ENCODE measurements around the gene R3HDM2. TPM values are rescaled to one million over a fixed set of nuclear protein-coding genes. Genes with fewer than 3 reads are reported as not detected.

Gene R3HDM2
- total RNA-seq, 1 experiment from 2014 or later, result 64.0 TPM

- no peaks in the 10 kb centered on the region for H3K36me3 ChIP-seq (ENCODE audit: insufficient read depth, low read length, poor library complexity, severe bottlenecking)
- no peaks in the 10 kb centered on the region for H3K9me3 ChIP-seq (ENCODE audit: low read depth, low read length, poor library complexity, severe bottlenecking)
- ChIA-PET POLR2A (ENCODE audit: low non-redundant PET) (interaction anchor here (1.0 kb wide), 1 partner anchor 165 kb away, joined by 3 read pairs; no protein-coding TSS in a partner anchor), CTCF (no interaction called here)
- peaks cover 10% of the 10 kb centered on the region for H3K4me1 ChIP-seq (ENCODE audit: insufficient read depth, low read length, poor library complexity, severe bottlenecking)
- H3K4me3 ChIP-seq (ENCODE audit: low read depth, low read length, poor library complexity, severe bottlenecking), result no peak overlapping the region
- H3K27ac ChIP-seq (ENCODE audit: low read depth, low read length, poor library complexity, severe bottlenecking), result no peak overlapping the region
- BruUV-seq (replicated peaks), result no TSS peak
- TF ChIP-seq CTCF (conservative IDR thresholded peaks at IDR 0.05; ENCODE audit: low read depth, low read length), result no peak
- TF ChIP-seq EZH2 (IDR thresholded peaks at IDR 0.05; ENCODE audit: borderline replicate concordance, low read depth, low read length, poor library complexity, severe bottlenecking), result no peak
- intact Hi-C loops (cut with micrococcal nuclease; ENCODE audit: unreplicated experiment), result no loop called here
- no peaks in the 10 kb centered on the region for H3K27me3 ChIP-seq (replicated peaks; ENCODE audit: insufficient read depth, low read depth, low read length, poor library complexity)
- no peak for DNase-seq (ENCODE audit: low spot score)
Measured at GRCh38 chr12:57465747-57466505, 35.1 kb upstream of the R3HDM2 start.

GRCh38 chr12:57465030-57465746 is 34.3 kb upstream of the R3HDM2 start:
- TF ChIP-seq CTCF (conservative IDR thresholded peaks at IDR 0.05; ENCODE audit: low read depth, low read length), result no peak
- no peak for TF ChIP-seq EZH2 (IDR thresholded peaks at IDR 0.05; ENCODE audit: borderline replicate concordance, low read depth, low read length, poor library complexity, severe bottlenecking)
- no peak overlapping the region for H3K27ac ChIP-seq (ENCODE audit: low read depth, low read length, poor library complexity, severe bottlenecking)
- H3K9me3 ChIP-seq (ENCODE audit: low read depth, low read length, poor library complexity, severe bottlenecking), result no peaks in the 10 kb centered on the region
- intact Hi-C loops (cut with micrococcal nuclease; ENCODE audit: unreplicated experiment), result no loop called here
- DNase-seq (ENCODE audit: low spot score), result no peak
- H3K4me1 ChIP-seq (ENCODE audit: insufficient read depth, low read length, poor library complexity, severe bottlenecking), result peaks cover 13% of the 10 kb centered on the region
- H3K36me3 ChIP-seq (ENCODE audit: insufficient read depth, low read length, poor library complexity, severe bottlenecking), result no peaks in the 10 kb centered on the region
- H3K4me3 ChIP-seq (ENCODE audit: low read depth, low read length, poor library complexity, severe bottlenecking), result no peak overlapping the region
- no TSS peak for BruUV-seq (replicated peaks)
- POLR2A ChIA-PET (ENCODE audit: low non-redundant PET), result no interaction called here
- CTCF ChIA-PET, result no interaction called here
- no peaks in the 10 kb centered on the region for H3K27me3 ChIP-seq (replicated peaks; ENCODE audit: insufficient read depth, low read depth, low read length, poor library complexity)

GRCh38 chr12:57464569-57464968 is 33.7 kb upstream of the R3HDM2 start:
- Histone ChIP-seq H3K4me3 (ENCODE audit: low read depth, low read length, poor library complexity, severe bottlenecking) (no peak overlapping the region), H3K27ac (ENCODE audit: low read depth, low read length, poor library complexity, severe bottlenecking) (no peak overlapping the region), H3K27me3 (replicated peaks; ENCODE audit: insufficient read depth, low read depth, low read length, poor library complexity) (no peaks in the 10 kb centered on the region), H3K36me3 (ENCODE audit: insufficient read depth, low read length, poor library complexity, severe bottlenecking) (no peaks in the 10 kb centered on the region), H3K4me1 (ENCODE audit: insufficient read depth, low read length, poor library complexity, severe bottlenecking) (peaks cover 13% of the 10 kb centered on the region), H3K9me3 (ENCODE audit: low read depth, low read length, poor library complexity, severe bottlenecking) (no peaks in the 10 kb centered on the region)
- ChIA-PET POLR2A (ENCODE audit: low non-redundant PET) (no interaction called here), CTCF (interaction anchor here (0.5 kb wide), 1 partner anchor 251 kb away, joined by 7 read pairs; no protein-coding TSS in a partner anchor)
- no peak for TF ChIP-seq EZH2 (IDR thresholded peaks at IDR 0.05; ENCODE audit: borderline replicate concordance, low read depth, low read length, poor library complexity, severe bottlenecking)
- TF ChIP-seq CTCF (conservative IDR thresholded peaks at IDR 0.05; ENCODE audit: low read depth, low read length), result no peak
- intact Hi-C loops (cut with micrococcal nuclease; ENCODE audit: unreplicated experiment), result loop anchor here (5.0 kb wide), 1 partner anchor 278 kb away; no protein-coding TSS in a partner anchor
- no peak for DNase-seq (ENCODE audit: low spot score)
- no TSS peak for BruUV-seq (replicated peaks)

Data from A673 (cell line).